NAMALWA (cell line): ENCODE data around the gene AP4B1.

Experiments used
- DNase-seq: peaks from one replicate; pipeline ENCODE4 v3.0.0-alpha.2; 2015; ENCODE audit warnings: low spot score

The AP4B1 gene

GRCh38 chr1:113895098-113895497 is 9.5 kb downstream of the AP4B1 start:
- no peak for DNase-seq

DNA sequence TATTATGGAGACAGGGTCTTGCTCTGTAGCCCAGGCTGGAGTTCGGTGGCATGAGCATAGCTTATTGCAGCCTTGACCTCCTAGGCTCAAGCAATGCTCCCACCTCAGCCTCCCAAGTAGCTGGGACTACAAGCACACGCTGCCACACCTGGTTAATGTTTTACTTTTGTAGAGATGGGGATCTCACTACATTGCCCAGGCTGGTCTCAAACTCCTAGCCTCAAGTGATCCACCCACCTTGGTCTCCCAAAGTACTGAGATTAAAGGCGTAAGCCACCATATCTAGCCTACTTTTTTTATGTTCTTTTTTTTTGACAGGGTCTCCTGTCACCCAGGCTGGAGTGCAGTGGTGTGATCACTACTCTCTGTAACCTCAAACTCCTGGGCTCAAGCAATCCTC is 11.3 kb downstream of the AP4B1 start:
- DNase-seq, result no peak

- no peak for DNase-seq
These were observed 12.9 kb downstream of the AP4B1 start for GRCh38 chr1:113891631-113892220.

DNA sequence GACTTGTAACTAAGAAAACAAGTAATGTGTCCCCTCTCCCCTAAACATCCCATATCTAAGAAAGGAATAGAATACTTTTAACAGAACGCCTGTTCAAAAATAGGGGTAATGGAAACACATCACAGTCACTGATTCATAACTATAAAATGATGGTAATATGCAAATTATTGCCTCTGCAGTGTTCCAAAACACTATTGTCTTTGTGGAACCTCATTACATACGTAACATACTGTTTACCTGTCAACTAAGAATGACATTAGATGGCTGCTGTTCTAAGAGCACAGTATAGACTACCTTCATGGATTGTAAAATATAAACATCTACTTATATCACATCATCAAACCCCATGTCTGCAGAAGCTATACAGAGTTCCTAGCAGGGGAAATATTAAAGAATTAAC is 13.8 kb downstream of the AP4B1 start:
- DNase-seq, result no peak

DNA sequence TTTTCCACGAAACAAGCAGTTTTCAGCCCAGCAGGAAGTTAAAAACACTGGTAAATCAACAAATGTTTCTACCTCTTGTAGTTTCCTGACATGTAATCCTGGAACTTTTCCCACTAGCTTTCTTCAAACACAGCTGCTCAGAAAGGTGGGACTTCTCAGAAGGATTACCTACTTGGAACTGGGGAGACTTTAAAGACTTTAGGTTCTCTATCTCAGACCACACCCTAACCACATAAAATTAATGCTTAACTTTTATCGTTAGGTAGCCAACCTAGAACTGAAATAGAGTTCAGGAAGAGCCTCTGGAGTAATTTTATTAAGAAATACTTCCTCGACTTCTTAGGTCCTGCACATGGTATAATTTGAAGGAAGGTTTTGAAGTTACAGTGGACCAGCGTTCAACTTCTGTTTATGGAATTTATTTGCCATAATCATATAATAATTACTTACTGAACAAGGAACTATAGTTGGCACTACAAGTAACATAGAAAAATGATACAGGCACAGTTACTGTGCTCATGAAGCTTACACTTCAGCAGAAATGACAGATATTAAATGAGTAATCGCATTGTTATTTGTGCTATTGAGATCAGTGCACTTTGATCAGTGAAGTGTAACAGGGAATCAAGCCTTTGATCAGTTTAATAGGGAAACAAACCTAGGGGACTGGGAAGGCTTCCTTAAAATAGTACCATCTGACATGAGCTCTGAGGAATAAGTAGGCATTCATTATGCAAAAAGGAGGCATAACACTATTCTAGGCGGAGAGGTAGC is 17.0 kb downstream of the AP4B1 start, which contains the start of gene BCL2L15:
BCL2L15 (minus strand) TSS at position 180 of the 774 bp plus-strand sequence. CDS start 206 bp downstream, outside the sequence.
- DNase-seq, result no peak

DNA sequence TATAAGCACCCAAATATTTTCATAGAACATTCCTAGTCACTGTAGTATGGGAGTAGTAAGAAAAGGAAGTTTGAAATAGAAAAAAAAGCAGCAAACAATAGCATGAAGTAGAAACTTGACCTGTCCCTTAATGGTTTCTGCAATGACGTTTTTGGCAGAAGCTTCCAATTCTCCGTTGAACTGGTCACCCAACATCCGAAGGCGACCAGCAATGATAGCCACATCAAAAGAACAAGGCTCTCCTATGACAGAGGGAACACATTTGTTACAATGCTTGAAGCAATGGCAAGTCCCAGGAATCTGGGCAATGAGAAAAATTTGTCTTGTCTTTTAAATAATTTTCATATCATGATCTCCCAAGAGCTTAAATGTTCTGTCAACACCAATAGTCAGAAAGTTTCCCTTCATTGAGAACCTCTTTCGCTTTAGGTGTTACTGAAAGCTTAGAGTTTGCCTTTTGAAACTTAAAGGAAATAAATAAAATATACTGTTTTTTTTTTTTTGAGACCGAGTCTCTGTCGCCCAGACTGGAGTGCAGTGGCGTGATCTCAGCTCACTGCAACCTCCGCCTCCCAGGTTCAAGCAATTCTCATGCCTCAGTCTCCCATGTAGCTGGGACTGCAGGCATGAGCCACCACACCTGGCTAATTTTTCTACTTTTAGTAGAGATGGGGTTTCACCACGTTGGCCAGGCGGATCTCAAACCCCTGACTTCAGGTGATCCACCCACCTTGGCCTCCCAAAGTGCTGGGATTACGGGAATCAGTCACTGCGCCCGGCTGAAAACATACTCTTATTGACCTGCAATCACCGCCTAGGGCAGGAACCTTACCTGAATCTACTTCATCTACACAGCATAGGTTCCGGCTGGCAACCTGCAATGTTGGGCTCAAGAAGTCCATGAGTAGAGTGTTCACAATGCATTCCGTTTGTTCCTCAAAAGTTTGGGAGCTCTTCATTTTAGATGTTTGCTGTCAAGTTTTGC is 17.9 kb downstream of the AP4B1 start:
- DNase-seq, result no peak

DNA sequence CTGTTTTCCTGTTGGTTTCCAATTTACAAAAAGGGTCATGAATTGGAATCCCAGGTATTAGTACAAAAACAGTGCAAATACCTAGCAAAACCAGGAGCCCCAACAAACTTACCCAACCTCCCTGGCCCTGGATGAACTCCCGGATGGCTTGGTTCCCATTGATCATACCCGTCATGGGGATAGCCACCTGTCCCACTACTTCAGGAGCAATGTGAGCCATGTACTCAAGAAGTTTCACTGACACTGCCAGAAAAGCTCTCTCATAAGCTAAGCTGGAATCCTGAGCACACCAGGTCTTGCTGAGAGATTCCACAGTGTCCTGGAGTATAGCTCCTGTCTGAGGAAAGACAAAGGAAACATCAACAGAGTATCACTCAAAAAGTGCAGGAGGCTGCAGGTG is 22.9 kb downstream of the AP4B1 start:
- DNase-seq, result no peak

DNA sequence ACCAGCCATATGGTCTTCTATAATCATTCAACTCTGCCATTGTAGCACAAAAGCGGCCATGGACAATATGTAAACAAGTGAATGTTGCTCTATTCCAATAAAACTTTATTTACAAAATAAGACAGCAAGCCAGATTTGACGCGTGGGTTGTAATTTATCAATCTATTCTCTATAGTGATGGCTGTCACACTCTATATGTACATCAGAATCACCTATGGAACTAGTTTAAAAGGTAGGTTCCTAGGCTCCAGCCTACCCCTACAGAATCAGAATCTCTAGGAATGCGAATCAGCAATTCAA is 24.9 kb downstream of the AP4B1 start:
- DNase-seq, result no peak

DNA sequence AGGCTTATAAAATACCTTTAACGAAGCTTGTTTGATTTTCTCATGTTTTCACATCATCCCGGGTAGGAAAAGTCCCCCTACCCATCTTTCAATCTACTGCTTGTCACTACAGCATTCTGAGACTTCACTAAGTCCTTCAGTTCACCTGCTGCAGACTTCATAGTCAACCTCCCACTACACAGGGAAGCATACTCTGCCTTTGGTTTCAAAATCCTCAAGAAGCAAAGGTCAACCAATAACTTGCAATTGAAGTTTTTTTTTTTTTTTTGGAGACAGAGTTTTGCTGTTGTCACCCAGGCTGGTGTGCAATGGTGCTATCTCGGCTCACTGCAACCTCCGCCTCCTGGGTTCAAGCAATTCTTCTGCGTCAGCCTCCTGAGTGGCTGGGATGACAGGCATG is 28.4 kb downstream of the AP4B1 start:
- DNase-seq, result no peak

GRCh38 chr1:113875714-113876113 is 28.9 kb downstream of the AP4B1 start:
- DNase-seq, result no peak

DNA sequence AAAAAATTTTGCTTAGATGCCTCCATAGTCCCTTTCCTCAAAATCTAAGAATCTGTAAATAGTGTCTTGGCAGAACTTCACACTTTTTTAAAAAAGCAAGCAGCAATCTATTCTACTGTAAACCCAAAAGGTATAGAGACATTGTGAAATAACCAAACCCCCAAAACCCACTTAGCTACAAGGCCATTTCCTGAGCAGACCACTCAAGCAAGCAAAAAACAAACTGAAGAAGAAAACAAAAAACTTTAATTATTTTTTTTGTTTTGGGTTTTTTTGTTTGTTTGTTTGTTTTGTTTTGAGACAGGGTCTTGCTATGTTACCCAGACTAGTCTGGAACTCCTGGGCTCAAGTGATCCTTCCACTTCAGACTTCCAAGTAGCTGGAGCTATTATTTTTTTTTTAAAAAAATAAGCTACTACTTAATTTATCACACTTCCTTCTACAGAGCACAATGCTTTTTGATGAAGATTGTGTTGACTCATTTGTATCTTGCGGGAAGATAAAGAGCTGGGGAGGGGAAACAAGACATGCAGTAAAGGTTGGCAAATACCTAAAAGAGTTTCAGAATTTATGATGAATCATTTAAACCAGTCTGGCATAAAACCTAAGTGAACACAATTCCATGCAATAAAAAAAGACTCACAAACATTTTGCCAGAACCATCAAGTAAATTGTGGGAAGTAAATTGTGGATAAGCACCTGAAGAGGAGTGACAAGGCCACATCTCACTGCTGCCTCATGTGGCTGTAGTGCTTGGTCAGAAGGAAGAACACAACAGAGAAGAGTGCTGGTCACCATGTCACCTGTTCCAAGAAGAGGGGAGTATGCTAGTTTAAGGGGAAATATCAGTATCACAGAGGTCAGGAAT is 30.4 kb downstream of the AP4B1 start:
- DNase-seq, result peak; percentile 59

GRCh38 chr1:113872219-113872935 is 32.2 kb downstream of the AP4B1 start:
- DNase-seq, result peak; percentile 50

- peak; percentile 93 for DNase-seq
These were observed 32.9 kb downstream of the AP4B1 start, which contains the start of gene PTPN22 for GRCh38 chr1:113871597-113872113. PTPN22 (minus strand) TSS chr1:113871712.

DNA sequence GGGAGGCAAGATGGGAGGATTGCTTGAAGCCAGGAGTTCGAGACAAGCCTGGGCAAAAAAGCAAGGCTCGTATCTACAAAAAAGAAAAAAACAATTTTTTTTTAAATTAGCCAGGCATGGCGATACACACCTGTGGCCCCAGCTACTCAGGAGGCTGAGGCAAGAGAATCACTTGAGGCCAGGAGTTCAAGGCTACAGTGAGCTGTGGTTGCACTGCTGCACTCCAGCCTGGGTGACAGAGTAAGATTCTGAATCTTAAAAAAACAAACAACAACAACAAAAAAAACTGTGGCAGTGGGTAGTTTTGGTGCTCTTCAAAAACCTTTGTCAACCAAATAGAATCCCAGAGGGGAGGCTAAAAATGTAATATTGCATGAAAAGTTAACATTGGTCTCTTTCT is 33.8 kb downstream of the AP4B1 start:
- DNase-seq, result peak; percentile 29

GRCh38 chr1:113868387-113869083 is 36.1 kb downstream of the AP4B1 start:
- DNase-seq, result no peak

DNA sequence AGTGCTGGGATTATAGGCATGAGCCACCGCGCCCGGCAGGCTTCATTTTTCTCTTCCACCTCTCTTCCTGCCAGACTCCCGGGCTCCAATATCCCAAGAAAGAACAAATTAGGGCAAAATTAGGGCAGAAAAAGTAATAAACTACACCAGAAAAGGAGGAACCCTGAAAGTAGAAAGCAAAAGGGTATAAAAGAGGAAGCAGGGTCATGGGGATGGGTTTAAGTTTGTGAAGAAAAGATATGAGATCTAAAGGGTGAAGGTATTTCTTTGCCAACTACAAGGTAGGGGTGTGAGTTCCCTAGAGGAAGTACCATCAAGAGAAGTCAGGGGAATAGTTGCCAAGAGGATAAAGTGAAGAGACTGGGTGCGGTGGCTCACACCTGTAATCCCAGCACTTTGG is 43.0 kb downstream of the AP4B1 start:
- no peak for DNase-seq

GRCh38 chr1:113860891-113861290 is 43.7 kb downstream of the AP4B1 start:
- DNase-seq, result no peak

- DNase-seq, result peak; percentile 88
These were observed 45.0 kb downstream of the AP4B1 start for GRCh38 chr1:113859478-113860175.

- no peak for DNase-seq
These were observed 45.6 kb downstream of the AP4B1 start for GRCh38 chr1:113858982-113859381.
